ENCODE measurements around the gene PDE4A. TPM values are rescaled to one million over a fixed set of nuclear protein-coding genes. Genes with fewer than 3 reads are reported as not detected.
"Not testable (repeated sequence)": the region's sequence is repeated elsewhere in the genome, so short reads cannot be mapped to it uniquely, and the experiment has no call there.

Gene PDE4A
- total RNA-seq (2014; rRNA removed; shearing (Covaris generic); ENCODE audit: low replicate concordance): 0.20 and 3.6 TPM in 2 replicates

GRCh38 chr19:10420444-10421239 lies at the start of gene PDE4A:
Gene PDE4A (plus strand): TSS chr19:10420538. CDS start chr19:10420765, 227 bp downstream.
- DNase-seq (ENCODE audit: low read depth): no peak
- in situ Hi-C loops (cut with HindIII; ENCODE audit: low pct_unique_long_range_greater_than_20kb, low sequenced_read_pairs): no loop called here

- in situ Hi-C loops (cut with HindIII; ENCODE audit: low pct_unique_long_range_greater_than_20kb, low sequenced_read_pairs): no loop called here
- no peak for DNase-seq (ENCODE audit: low read depth)
Observed at GRCh38 chr19:10372690-10373089, 47.6 kb upstream of the PDE4A start.

GRCh38 chr19:10374931-10375330 lies 45.4 kb upstream of the PDE4A start:
- in situ Hi-C loops (cut with HindIII; ENCODE audit: low pct_unique_long_range_greater_than_20kb, low sequenced_read_pairs): no loop called here
- DNase-seq (ENCODE audit: low read depth): no peak

GRCh38 chr19:10377140-10377640 lies 43.1 kb upstream of the PDE4A start:
- DNase-seq (ENCODE audit: low read depth); in situ Hi-C loops (cut with HindIII; ENCODE audit: low pct_unique_long_range_greater_than_20kb, low sequenced_read_pairs): not testable (repeated sequence)

GRCh38 chr19:10378124-10378523 lies 42.2 kb upstream of the PDE4A start:
- in situ Hi-C loops (cut with HindIII; ENCODE audit: low pct_unique_long_range_greater_than_20kb, low sequenced_read_pairs): no loop called here
- no peak for DNase-seq (ENCODE audit: low read depth)

- in situ Hi-C loops (cut with HindIII; ENCODE audit: low pct_unique_long_range_greater_than_20kb, low sequenced_read_pairs): no loop called here
- DNase-seq (ENCODE audit: low read depth): no peak
Observed at GRCh38 chr19:10379880-10380312, 40.4 kb upstream of the PDE4A start.

- in situ Hi-C loops (cut with HindIII; ENCODE audit: low pct_unique_long_range_greater_than_20kb, low sequenced_read_pairs): no loop called here
- DNase-seq (ENCODE audit: low read depth): peak; percentile 98
Observed at GRCh38 chr19:10380313-10381102, 39.8 kb upstream of the PDE4A start, which contains the start of gene TYK2. Gene TYK2 (minus strand): TSS chr19:10380572. CDS start chr19:10378406, 2,166 bp downstream.

- DNase-seq (ENCODE audit: low read depth); in situ Hi-C loops (cut with HindIII; ENCODE audit: low pct_unique_long_range_greater_than_20kb, low sequenced_read_pairs): not testable (repeated sequence)
Observed at GRCh38 chr19:10383223-10383499, 37.2 kb upstream of the PDE4A start.

- in situ Hi-C loops (cut with HindIII; ENCODE audit: low pct_unique_long_range_greater_than_20kb, low sequenced_read_pairs): no loop called here
- DNase-seq (ENCODE audit: low read depth): no peak
Observed at GRCh38 chr19:10384580-10384979, 35.8 kb upstream of the PDE4A start.

GRCh38 chr19:10388957-10389356 lies 31.4 kb upstream of the PDE4A start:
- in situ Hi-C loops (cut with HindIII; ENCODE audit: low pct_unique_long_range_greater_than_20kb, low sequenced_read_pairs): no loop called here
- peak; percentile 51 for DNase-seq (ENCODE audit: low read depth)

- no peak for DNase-seq (ENCODE audit: low read depth)
- in situ Hi-C loops (cut with HindIII; ENCODE audit: low pct_unique_long_range_greater_than_20kb, low sequenced_read_pairs): no loop called here
Observed at GRCh38 chr19:10389863-10390262, 30.5 kb upstream of the PDE4A start.

GRCh38 chr19:10390652-10391286 lies 29.6 kb upstream of the PDE4A start:
- in situ Hi-C loops (cut with HindIII; ENCODE audit: low pct_unique_long_range_greater_than_20kb, low sequenced_read_pairs): no loop called here
- no peak for DNase-seq (ENCODE audit: low read depth)

GRCh38 chr19:10392120-10392519 lies 28.2 kb upstream of the PDE4A start:
- in situ Hi-C loops (cut with HindIII; ENCODE audit: low pct_unique_long_range_greater_than_20kb, low sequenced_read_pairs): no loop called here

GRCh38 chr19:10393137-10393536 lies 27.2 kb upstream of the PDE4A start:
- in situ Hi-C loops (cut with HindIII; ENCODE audit: low pct_unique_long_range_greater_than_20kb, low sequenced_read_pairs): no loop called here
- DNase-seq (ENCODE audit: low read depth): no peak

More at GRCh38 chr19:10392120-10392519, 28.2 kb upstream of the PDE4A start:
- no peak for DNase-seq (ENCODE audit: low read depth)

- DNase-seq (ENCODE audit: low read depth): no peak
- in situ Hi-C loops (cut with HindIII; ENCODE audit: low pct_unique_long_range_greater_than_20kb, low sequenced_read_pairs): no loop called here
Observed at GRCh38 chr19:10395003-10395402, 25.3 kb upstream of the PDE4A start.

- in situ Hi-C loops (cut with HindIII; ENCODE audit: low pct_unique_long_range_greater_than_20kb, low sequenced_read_pairs): no loop called here
- no peak for DNase-seq (ENCODE audit: low read depth)
Observed at GRCh38 chr19:10395436-10395835, 24.9 kb upstream of the PDE4A start.

- in situ Hi-C loops (cut with HindIII; ENCODE audit: low pct_unique_long_range_greater_than_20kb, low sequenced_read_pairs): no loop called here
- DNase-seq (ENCODE audit: low read depth): no peak
Observed at GRCh38 chr19:10395917-10396316, 24.4 kb upstream of the PDE4A start.

- in situ Hi-C loops (cut with HindIII; ENCODE audit: low pct_unique_long_range_greater_than_20kb, low sequenced_read_pairs): no loop called here
- no peak for DNase-seq (ENCODE audit: low read depth)
Observed at GRCh38 chr19:10398819-10399218, 21.5 kb upstream of the PDE4A start.

GRCh38 chr19:10399340-10399739 lies 21.0 kb upstream of the PDE4A start:
- peak; percentile 39 for DNase-seq (ENCODE audit: low read depth)
- in situ Hi-C loops (cut with HindIII; ENCODE audit: low pct_unique_long_range_greater_than_20kb, low sequenced_read_pairs): not testable (repeated sequence)
